NCI-H510A treated with DMSO at 0.1 percent for 48 hours (cell line): Measurements from ENCODE around the gene CHCHD10.
A peak's percentile ranks its signal among the peaks of the same experiment; 100 is the strongest.

Experiments
- DNase-seq: peaks from one replicate; lab custom pipeline; 2025; lab: John Stamatoyannopoulos, UW

Gene CHCHD10

DNA sequence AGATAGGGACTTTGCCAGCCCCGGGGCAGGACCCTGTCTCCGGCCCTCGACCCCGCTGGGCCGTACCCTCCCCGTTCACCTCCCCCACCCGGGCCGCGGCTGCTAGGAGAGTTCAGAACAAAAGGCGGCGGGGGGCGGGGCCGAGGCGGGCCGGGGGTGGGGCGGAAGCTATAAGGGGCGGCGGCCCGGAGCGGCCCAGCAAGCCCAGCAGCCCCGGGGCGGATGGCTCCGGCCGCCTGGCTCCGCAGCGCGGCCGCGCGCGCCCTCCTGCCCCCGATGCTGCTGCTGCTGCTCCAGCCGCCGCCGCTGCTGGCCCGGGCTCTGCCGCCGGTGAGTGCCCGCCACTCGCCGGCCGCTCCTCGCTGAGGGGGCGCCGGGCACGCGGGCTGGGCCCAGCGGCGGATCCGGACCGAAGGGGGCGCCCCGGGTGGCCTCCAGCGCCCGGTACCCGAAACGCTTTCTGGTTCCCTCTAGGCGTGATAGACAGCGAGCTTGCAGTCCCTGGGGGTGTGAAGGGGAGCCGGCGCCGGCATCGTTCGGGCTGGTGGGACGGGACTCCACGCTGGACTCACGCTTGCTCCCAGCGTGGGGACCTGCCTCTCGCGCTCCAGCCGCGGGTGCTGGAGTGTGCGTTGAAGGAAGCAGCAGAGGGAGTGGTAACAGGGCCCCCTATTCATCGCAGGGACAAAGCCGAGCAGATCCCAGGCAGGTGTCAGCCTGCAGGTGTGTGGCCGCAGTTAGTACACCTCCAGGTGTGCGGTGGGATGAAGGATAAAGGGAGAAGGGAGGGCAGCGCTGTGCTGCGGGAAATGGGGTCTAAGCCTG is 5.1 kb upstream of the CHCHD10 start, which contains the start of gene MMP11:
Gene MMP11 (plus strand): TSS at position 201 of the 825 bp plus-strand sequence. CDS start 22 bp downstream, at position 223.
- peak; percentile 20 for DNase-seq

DNA sequence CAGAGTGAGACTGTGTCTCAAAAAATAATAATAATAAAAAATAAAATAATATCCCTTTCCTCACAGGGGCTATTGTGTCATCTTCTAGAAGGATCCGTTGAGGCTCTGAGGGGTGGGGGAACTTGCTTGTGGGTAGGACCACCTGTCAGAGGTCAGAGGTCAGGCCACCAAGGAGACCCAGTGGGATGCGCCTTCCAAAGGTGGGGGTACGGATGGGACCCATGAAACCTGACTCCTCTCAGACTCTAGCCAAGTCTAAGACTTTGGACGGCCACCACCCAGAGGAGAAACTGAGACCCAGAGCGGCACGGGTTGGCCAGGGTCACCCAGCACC is 4.5 kb upstream of the CHCHD10 start:
- DNase-seq: no peak

DNA sequence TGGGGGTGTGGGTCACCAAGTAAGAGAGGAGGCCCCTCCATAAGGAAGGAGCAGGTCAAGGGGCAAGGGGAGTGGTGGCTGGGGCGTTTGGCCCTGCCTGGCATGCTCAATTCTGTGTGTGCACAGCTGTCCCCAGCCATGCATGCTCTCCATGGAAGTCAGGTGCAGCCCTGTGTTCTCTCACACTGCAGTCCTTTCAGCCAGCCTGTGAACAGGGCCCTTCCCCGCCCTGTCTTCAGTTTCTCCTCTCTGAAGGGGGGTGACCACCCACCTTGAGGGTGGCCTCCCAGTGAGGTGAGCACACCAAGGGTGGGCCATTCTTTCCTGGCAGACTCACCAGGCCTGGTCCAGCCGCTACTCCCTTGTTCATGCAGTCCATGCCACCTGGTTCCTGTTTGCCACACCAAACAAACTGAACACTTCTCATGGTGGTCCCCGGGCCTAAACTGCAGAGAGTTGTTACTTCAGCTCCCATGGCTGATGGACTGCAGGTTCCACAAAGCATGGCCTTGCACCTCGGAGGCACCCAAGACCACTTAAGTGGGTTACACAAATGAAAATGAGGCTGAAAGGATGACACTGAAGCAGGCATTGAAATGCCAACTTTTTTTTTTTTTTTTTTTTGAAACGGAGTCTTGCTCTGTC is 1.7 kb upstream of the CHCHD10 start:
- peak; percentile 12 for DNase-seq

DNA sequence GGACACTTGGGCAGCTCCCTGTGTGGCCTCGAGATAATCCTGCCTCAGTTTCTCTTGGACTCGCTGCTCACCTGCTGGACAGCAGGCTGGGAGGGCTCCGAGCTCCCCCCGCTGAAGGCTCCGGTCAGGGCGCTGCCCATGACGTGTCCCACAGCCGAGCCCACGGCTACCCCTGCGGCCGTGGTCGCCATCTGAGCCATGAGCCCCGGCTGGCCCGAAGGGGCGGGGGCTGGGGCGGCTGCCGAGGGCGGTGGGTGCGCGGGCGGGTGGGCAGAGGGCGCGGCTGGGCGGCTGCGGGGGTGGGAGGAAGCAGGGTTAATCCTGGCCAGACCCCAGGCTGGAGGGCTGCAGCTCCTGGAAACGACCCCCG is 484 bp downstream of the CHCHD10 start:
- no peak for DNase-seq

DNA sequence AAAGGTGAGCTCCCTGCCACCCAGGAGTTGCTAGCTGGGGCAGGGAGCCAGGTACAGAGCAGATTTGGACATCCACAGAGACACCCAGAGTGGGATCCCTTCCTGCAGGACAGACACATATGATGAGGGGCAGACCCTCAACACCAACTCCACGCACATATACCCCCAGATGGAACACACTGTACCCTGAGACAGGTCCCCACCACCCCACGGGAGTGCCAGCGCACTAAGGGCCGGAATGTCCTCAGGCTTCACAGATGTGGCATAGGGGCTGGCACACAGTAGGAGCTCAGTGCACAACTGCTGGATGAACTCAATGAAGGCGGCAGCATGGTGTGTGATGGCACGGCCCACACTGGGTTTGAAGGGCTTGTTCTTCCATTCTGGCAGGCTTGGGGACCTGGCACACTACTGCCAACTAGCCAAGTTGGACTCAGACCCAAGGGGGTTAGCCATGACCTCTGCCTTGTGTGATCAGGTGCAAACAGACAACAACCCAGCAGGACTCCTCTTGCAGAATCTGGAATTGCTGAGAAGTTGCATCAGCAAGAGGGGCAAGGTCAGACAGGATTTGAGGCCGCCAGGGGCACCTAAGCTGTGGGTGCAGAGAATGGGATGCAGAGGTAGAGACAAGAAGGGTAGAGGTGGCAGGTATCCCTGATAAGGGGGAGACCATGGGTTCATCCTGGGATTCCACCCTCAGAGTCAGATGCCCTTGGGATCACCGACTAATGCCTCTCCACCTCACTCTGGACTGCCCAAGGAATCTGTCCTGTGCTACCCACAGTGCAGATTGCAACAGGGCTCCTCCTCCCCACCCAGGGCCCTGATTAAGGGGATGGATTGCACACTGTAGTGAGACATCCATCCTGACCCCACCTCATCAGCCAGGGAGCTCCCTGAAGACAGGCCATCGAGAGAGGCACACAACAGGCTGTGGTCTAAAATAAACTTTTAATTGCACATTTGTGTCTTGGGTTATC is 2.6 kb downstream of the CHCHD10 start:
- DNase-seq: no peak

DNA sequence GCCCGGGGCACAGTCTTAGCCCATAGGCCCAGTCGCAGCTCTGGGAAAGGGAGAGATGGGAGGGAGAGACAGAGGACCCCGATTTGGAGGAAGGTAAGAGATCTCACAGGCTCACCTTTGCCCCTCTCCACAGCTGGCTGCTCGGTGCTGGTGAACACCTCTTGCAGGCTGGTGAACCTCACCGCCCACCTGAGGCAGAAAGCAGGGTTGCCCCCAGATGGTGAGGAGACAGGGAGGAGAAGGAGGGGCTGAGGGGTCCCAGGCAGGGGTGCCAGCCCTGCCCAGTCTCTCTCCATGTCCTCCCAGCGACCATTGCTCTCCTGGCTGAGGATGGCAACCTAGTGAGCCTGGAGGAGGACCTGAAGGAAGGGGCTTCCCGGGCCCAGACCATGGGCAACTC is 3.8 kb downstream of the CHCHD10 start:
- no peak for DNase-seq

DNA sequence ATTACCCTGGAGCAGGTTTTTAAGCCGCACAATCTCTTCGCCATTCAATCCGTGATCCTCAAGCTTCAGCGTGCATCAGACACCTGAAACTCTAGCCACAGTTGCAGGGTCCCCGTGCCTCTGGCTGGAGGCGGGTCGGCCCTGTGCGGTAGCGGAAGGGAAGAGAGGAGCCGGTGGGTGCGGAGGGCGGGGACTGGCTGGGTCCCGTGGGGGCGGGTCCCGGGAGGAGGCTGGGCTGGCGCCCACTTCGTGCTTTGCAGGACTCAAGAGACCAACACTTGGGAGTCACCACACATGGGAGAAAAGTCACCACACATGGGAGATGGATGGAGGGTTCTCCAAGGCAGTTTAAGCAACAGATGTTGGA is 4.2 kb downstream of the CHCHD10 start:
- DNase-seq: no peak

DNA sequence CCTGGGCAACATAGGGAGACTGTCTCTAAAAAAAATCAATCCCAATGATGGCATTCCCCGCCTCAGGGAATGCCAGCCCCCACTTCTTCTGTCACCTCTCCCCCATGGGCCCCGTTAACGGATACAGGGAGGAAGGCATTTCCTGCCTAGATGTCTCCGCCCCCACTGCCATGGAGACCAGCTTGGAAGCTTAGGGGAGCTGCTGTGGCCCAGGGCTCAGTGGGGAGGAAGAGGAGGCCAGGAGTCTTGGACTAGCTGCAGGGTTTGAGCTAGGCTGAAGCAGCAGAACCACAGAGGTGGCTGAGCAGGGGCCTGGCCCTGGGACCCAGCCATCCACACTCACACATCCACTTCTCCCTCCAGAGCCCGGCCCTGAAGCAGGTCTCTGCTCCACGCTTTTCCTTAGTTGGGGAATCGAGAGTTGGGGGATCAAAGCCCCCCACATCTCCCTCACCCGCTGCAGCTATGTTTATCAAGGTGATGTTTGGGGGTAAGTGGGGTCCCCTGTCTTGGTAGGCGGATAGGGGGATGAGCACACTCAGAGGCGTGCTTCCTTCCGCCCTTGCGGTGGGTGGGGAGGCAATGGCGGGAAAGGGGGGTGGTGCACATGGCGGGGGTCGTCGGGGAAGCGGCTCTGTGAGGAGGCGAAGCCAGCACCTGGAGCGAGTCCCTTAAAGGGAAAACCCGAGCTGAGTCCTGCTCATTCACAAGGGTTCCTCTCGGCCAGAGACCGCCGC is 4.8 kb downstream of the CHCHD10 start, which contains the start of gene C22orf15:
Gene C22orf15 (plus strand): TSS at position 149 of the 737 bp plus-strand sequence. CDS start 317 bp downstream, at position 466.
- no peak for DNase-seq

DNA sequence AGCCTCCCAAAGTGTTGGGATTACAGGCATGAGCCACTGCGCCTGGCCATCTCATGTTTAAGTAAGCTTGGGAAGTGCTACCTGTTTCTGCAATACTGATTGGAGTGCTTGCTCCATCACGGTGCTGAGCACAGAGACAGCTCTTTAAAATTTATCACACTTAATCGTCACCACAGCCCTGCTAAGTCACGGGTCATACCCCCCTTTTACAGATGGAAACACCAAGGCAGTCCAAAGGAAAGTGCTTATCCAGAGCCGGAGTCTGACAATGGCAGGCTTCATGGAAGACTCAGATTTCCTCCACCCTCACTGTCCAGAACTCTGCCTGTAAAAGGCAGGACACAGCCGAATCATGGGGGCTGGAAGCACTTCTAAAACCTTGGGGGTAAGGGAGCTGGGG is 7.7 kb downstream of the CHCHD10 start:
- no peak for DNase-seq

DNA sequence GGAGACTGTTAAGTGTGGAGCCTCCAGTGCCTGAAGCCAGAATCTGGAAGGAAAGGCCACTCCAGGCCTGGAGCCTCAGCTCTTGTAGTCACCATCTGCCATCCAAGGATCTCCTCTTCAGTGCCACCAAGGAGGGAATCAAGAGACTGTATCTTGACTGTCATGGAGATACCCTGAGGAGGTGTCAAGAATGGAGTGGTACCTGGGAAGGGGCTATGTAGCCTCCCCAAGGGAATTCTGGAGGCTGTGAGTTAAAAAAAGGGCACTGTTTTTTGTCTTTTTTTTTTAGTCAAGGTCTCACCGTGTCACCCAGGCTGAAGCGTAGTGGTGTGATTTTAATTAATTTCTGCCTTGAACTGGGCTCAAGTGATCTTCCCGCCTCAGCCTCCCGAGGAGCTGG is 8.2 kb downstream of the CHCHD10 start:
- DNase-seq: no peak

DNA sequence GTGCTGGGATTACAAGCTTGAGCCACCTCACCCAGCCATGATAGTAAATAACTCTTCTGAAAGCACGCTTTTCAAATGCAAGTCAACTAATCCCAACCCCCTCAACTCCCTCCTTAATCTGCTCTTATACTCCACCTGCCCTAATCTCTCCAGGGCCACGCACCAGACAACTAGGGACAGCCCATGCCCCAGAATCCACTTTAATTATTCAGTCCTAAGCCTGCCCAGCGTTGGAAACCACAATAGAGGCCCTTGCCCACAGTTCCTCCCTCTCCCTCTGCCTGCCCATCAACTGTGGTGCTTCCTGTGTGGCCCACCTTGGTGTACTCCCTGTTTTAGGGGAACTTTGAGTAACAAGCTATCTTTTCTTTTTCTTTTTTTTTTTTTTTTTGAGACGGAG is 10.9 kb downstream of the CHCHD10 start:
- DNase-seq: no peak

DNA sequence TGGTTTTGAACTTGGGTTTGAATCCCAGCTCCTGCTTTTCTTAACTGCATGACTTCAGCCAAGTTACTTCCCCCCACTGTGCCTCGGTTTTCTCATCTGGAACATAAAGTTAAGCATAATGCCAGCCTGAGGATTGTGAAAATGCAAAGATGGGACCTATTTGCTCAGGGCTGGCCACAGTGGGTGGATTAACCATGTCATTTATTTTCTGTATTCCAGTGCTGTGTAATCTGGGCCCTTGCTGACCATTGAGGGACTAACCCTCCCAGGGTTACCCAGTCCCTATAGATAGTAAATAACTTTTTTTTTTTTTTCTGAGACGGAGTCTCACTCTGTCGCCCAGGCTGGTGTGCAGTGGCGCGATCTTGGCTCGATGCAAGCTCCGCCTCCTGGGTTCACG is 12.1 kb downstream of the CHCHD10 start:
- DNase-seq: no peak

DNA sequence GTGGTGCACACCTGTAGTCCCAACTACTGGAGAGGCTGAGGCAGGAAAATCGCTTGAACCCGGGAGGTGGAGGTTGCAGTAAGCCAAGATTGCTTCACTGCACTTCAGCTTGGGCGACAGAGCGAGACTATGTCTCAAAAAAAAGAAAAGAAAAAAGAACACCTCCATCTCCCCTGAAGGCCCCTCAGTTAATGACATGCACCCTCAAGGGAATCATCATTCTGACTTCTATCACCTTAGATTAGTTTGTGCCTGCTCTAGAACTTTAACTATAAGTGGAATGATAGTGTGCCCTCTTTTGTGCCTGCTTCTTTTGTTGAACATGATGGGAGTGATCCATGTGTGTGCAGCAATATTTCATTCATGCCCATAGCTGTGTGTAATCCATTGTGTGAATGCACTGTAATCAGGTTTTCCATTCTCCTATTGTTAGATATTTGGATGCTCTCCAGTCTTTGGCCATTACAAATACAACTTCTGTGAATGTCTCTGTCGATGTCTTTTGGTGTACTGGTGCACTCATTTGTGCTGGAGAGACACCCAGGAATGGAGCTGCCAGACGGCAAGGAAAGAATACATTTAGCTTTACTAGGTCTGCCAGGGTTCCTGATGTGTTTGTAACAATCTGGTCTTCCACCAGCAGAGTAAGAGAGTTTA is 12.7 kb downstream of the CHCHD10 start:
- DNase-seq: no peak

DNA sequence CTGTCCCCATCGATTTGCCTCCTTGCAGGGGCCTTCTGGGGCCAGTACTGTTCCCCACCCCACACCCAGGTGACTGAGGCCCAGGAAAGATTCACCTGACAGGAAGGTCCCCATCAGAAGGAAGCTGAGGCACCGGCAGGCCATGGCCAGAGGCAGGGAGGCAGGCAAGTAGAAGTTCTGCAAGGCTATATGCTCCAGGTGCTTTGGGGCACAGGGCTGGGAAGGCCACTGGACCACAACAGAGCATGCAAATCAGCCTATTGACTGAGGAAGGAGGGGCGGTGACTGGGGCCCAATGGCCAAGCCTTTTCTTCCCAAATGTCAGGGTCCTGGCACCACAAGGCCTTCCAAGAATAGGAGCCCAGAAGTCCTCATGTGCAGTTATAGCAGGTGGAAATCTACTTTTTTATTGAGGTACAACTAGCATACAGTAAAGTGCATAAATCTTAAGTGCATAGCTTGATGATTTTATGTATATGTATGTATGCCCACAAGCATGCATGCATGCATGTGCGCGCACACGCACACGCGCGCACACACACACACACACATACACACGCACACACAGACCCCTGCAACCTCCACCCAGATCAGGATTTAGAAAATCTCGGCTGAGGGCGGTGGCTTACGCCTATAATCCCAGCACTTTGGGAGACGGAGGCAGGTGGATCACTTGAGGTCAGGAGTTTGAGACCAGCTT is 13.4 kb downstream of the CHCHD10 start, which contains the start of gene VPREB3:
Gene VPREB3 (minus strand): TSS at position 206 of the 700 bp plus-strand sequence. CDS start 62 bp downstream, at position 144.
- DNase-seq: no peak

DNA sequence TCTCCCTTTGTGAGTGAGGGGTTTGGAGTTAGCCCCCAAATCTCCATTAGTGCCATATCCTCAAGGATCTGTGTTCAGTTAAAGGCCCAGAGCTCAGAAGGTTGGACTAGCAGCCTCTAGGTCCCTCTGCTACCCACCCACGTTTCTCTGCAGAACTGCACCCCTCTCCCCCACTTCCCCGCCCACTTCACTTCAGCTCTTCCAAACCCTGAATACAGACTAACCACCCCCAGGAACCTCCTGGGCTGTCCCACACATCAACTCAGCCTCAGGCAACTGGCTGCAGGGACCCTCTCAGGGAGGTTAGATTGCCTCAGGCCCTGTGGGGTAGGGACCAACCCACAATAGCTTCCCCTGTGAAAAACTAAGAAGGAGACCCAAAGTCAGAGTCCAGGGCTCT is 14.4 kb downstream of the CHCHD10 start:
- DNase-seq: no peak

DNA sequence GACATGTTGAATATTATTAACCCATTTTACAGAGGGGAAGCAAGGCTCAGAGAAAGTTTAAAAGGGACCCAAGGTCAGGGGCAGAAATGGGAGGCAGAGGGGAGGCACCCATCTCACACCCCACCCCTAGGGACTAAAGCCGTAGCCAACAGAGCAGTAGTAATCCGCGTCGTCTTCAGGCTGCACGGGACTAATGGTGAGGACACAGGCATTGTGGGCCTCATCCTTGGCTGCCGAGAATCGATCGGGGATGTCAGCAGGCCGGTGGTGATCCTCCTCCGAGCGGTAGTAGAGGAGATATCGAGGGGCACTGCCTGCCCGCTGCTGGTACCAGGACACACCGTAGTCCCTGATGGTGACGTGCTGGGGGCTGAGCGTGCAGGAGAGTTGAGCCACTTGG is 15.0 kb downstream of the CHCHD10 start:
- DNase-seq: no peak

DNA sequence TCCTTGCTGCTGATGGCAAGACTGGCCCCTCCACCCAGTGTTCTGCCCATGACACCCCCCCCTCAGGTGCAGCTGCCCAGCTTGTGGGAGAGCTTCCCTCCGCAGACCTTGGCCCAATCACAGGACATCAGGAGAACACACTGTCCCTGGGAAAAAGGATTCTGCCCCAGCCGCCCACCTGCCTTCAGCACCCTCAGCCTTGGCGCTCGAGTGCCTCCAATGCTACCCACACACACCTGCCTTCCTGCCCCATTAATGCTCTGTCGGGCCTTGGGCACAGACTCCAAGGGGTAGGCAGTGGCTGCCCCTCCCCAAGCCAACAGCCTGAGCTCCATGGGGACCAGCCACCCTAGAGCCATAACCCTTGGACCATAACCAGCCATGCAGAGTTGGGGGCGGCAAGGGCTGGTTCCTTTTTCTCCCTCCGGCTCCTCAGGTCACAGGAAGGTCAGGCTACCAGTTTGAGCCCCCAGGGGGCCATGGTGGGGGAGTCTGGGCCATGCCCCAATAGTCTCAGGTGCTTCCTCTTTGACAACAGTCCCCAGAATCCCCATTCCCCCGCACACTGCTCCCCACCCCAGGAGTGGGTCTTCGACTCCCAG is 15.6 kb downstream of the CHCHD10 start:
- DNase-seq: no peak

DNA sequence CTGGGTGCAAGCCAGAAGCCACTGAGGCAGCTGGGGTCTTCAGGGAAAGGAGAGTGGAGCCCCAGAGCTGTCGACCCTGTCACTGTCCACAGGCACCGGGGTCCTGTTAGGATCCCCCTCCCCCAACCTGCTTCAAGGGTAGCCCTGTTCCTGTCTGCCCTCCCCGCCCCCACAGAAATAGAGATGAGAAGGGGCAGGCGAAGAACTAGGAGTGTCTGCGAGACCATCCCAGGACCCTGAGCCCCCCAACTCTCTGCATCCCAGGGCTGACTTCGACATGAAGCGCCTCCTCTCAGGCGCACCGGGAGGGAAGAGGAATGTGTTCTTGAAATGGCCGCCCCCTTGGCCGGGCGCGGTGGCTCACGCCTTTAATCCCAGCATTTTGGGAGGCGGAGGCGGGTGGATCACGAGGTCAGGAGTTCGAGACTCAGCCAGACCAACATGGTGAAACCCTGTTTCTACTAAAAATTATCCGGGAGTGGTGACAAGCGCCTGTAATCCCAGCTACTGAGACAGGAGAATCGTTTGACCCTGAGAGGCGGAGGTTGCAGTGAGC is 16.3 kb downstream of the CHCHD10 start:
- peak; percentile 13 for DNase-seq

DNA sequence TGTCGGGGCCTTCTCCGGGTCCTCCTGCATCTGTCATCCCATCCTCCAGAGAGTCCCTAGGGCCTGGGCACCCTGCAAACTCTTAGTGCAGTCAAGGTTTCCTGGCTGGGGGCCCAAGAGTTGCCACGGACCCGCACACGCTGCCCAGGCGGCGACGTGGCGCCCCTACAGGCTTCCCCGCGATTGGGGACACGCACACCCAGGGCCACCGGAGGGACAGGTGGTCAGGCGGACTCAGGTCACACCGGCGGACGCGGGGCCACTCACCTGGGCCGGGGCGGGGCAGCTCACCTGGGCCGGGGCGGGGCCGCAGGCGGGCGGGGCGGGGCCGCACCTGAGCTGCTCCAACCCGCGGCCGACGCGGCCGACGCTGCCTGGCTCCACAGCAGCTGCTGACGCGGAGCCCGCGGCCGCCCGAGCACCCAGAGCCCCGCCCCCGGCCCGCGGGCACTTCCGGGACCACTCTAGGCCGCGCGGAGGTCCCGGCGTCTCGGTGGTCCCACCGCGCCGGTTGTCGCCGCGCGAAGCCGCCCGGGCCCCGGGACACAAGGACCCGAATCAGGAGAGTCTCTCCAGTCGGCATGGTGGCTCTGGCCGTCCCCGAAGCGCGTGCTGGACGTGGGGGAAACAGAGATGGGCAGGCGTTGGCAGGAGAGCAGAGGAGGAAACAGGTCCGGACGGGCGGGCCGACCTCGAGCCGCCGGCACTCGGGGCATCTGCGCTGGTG is 16.9 kb downstream of the CHCHD10 start, which contains the start of gene ZNF70:
Gene ZNF70 (minus strand): TSS at position 399 of the 727 bp plus-strand sequence. CDS start 5,972 bp downstream, outside the sequence.
- peak; percentile 79 for DNase-seq
